SH-SY5Y (cell line): Measurements from ENCODE around the gene HARS2.

Experiments
- GATA2 ChIP-seq: IDR thresholded peaks from 2 replicates; pipeline ENCODE4 v1.6.1; 2011; ENCODE audit warnings: mild to moderate bottlenecking, low read depth, low read length
- GATA3 ChIP-seq: IDR thresholded peaks from 2 replicates; pipeline ENCODE4 v1.6.1; 2011; ENCODE audit warnings: low read depth, mild to moderate bottlenecking, low read length, moderate library complexity

- TF ChIP-seq GATA3 (no peak), GATA2 (no peak)
These were observed at the start of gene HARS2, which contains the start of gene HARS1 for GRCh38 chr5:140690941-140691924.
